Activated CD4-positive, alpha-beta T cell treated with anti-CD3 and anti-CD28 coated beads, Interleukin-2, amount 10 ng/mL, durations not matched to agents 7 days and 5 days (primary cell): ENCODE measurements around the gene INPP5F. TPM values are rescaled to one million over a fixed set of nuclear protein-coding genes. Genes with fewer than 3 reads are reported as not detected.

Experiments
- CTCF ChIA-PET: fragments of 350-600 bp; sonication (Branson Sonifier 250); formaldehyde crosslinking; loops from one replicate; lab custom pipeline; 2021; ENCODE audit warnings: antibody characterized with exemption; lab: Charles Lee
- POLR2A ChIA-PET: fragments of 350-600 bp; sonication (Branson Sonifier 250); formaldehyde crosslinking; loops from one replicate; lab custom pipeline; 2021; ENCODE audit warnings: antibody characterized with exemption; lab: Charles Lee
- DNase-seq: peaks from one replicate; pipeline ENCODE4 v3.0.0-alpha.2; 2020
- H3K27ac Mint-ChIP-seq: one replicate; pipeline ENCODE4 v1.8.0; 2021; ENCODE audit warnings: mild to moderate bottlenecking, moderate library complexity, mixed read lengths
- H3K27me3 Mint-ChIP-seq: one replicate; pipeline ENCODE4 v1.8.0; 2021; ENCODE audit warnings: mixed read lengths
- H3K36me3 Mint-ChIP-seq: one replicate; pipeline ENCODE4 v1.8.0; 2021; ENCODE audit warnings: low read depth, mixed read lengths
- H3K4me1 Mint-ChIP-seq: one replicate; pipeline ENCODE4 v1.8.0; 2021; ENCODE audit warnings: mixed read lengths
- H3K4me3 Mint-ChIP-seq: one replicate; pipeline ENCODE4 v1.8.0; 2021; ENCODE audit warnings: mild to moderate bottlenecking, moderate library complexity, mixed read lengths
- H3K9me3 Mint-ChIP-seq: one replicate; pipeline ENCODE4 v1.8.0; 2021; ENCODE audit warnings: mixed read lengths
- total RNA-seq, 2 experiments: library from RNA; stranded (reverse); gene quantifications; one replicate each; pipeline ENCODE4 v1.2.3, GENCODE V29; 2021

Gene INPP5F
- total RNA-seq, 2 experiments from 2014 or later: 11.1 to 12.3 TPM

- no peaks in the 10 kb centered on the region for H3K27me3 Mint-ChIP-seq
- H3K4me3 Mint-ChIP-seq: no peak overlapping the region
- no peak overlapping the region for H3K27ac Mint-ChIP-seq
- CTCF ChIA-PET: no interaction called here
- DNase-seq: no peak
- peaks cover 3% of the 10 kb centered on the region for H3K4me1 Mint-ChIP-seq
- POLR2A ChIA-PET: no interaction called here
- H3K36me3 Mint-ChIP-seq: peaks cover 35% of the 10 kb centered on the region
- H3K9me3 Mint-ChIP-seq: no peaks in the 10 kb centered on the region
Measured at GRCh38 chr10:119824299-119824698, 98.4 kb downstream of the INPP5F start.

GRCh38 chr10:119826771-119827170 is 100.9 kb downstream of the INPP5F start:
- POLR2A ChIA-PET: no interaction called here

GRCh38 chr10:119827430-119827829 is 101.6 kb downstream of the INPP5F start:
- Mint-ChIP-seq H3K9me3 (no peaks in the 10 kb centered on the region), H3K27me3 (no peaks in the 10 kb centered on the region), H3K27ac (peak overlapping the region; percentile 15), H3K4me1 (no peaks in the 10 kb centered on the region), H3K4me3 (no peak overlapping the region), H3K36me3 (peaks cover 58% of the 10 kb centered on the region)
- ChIA-PET CTCF (no interaction called here), POLR2A (no interaction called here)
- DNase-seq: no peak

More at GRCh38 chr10:119826771-119827170, 100.9 kb downstream of the INPP5F start:
- no peaks in the 10 kb centered on the region for H3K4me1 Mint-ChIP-seq
- CTCF ChIA-PET: no interaction called here
- no peak overlapping the region for H3K4me3 Mint-ChIP-seq
- H3K36me3 Mint-ChIP-seq: peaks cover 51% of the 10 kb centered on the region
- no peak for DNase-seq
- H3K27ac Mint-ChIP-seq: no peak overlapping the region
- no peaks in the 10 kb centered on the region for H3K27me3 Mint-ChIP-seq
- no peaks in the 10 kb centered on the region for H3K9me3 Mint-ChIP-seq

GRCh38 chr10:119829429-119829828 is 103.6 kb downstream of the INPP5F start:
- peaks cover 7% of the 10 kb centered on the region for H3K4me1 Mint-ChIP-seq
- no peak for DNase-seq
- ChIA-PET CTCF (interaction anchor here (1.3 kb wide), 1 partner anchor 26 kb away, joined by 6 read pairs; no protein-coding TSS in a partner anchor), POLR2A (no interaction called here)
- H3K36me3 Mint-ChIP-seq: peaks cover 68% of the 10 kb centered on the region
- H3K9me3 Mint-ChIP-seq: no peaks in the 10 kb centered on the region
- peak overlapping the region; percentile 4 for H3K27ac Mint-ChIP-seq
- H3K27me3 Mint-ChIP-seq: no peaks in the 10 kb centered on the region
- no peak overlapping the region for H3K4me3 Mint-ChIP-seq

- no peak for DNase-seq
- H3K9me3 Mint-ChIP-seq: no peaks in the 10 kb centered on the region
- no peaks in the 10 kb centered on the region for H3K27me3 Mint-ChIP-seq
- H3K27ac Mint-ChIP-seq: no peak overlapping the region
- POLR2A ChIA-PET: no interaction called here
- H3K36me3 Mint-ChIP-seq: peaks cover 78% of the 10 kb centered on the region
- no peak overlapping the region for H3K4me3 Mint-ChIP-seq
- peaks cover 14% of the 10 kb centered on the region for H3K4me1 Mint-ChIP-seq
- CTCF ChIA-PET: no interaction called here
Measured at GRCh38 chr10:119830851-119831250, 105.0 kb downstream of the INPP5F start.

- no peak overlapping the region for H3K4me3 Mint-ChIP-seq
- no peaks in the 10 kb centered on the region for H3K27me3 Mint-ChIP-seq
- POLR2A ChIA-PET: no interaction called here
- H3K4me1 Mint-ChIP-seq: peaks cover 15% of the 10 kb centered on the region
- H3K36me3 Mint-ChIP-seq: peaks cover 79% of the 10 kb centered on the region
- H3K27ac Mint-ChIP-seq: no peak overlapping the region
- H3K9me3 Mint-ChIP-seq: no peaks in the 10 kb centered on the region
- no peak for DNase-seq
- CTCF ChIA-PET: interaction anchor here (0.7 kb wide), 1 partner anchor 41 kb away, joined by 3 read pairs; the partner anchor contains the start of gene MCMBP
Measured at GRCh38 chr10:119831656-119832055, 105.8 kb downstream of the INPP5F start.

GRCh38 chr10:119832951-119833350 is 107.1 kb downstream of the INPP5F start:
- no peak for DNase-seq
- Mint-ChIP-seq H3K4me3 (no peak overlapping the region), H3K4me1 (peaks cover 15% of the 10 kb centered on the region), H3K9me3 (no peaks in the 10 kb centered on the region), H3K36me3 (peaks cover 81% of the 10 kb centered on the region), H3K27ac (peak overlapping the region; percentile 54), H3K27me3 (no peaks in the 10 kb centered on the region)
- CTCF ChIA-PET: no interaction called here
- POLR2A ChIA-PET: no interaction called here

- CTCF ChIA-PET: interaction anchor here (1.0 to 1.2 kb wide), 2 partner anchors 25 to 28 kb away, joined by 3 to 4 read pairs; no protein-coding TSS in a partner anchor
- Mint-ChIP-seq H3K27ac (peak overlapping the region; percentile 31), H3K9me3 (no peaks in the 10 kb centered on the region), H3K27me3 (no peaks in the 10 kb centered on the region), H3K4me3 (no peak overlapping the region), H3K4me1 (peaks cover 15% of the 10 kb centered on the region), H3K36me3 (peaks cover 79% of the 10 kb centered on the region)
- POLR2A ChIA-PET: no interaction called here
- DNase-seq: no peak
Measured at GRCh38 chr10:119834188-119834587, 108.3 kb downstream of the INPP5F start.

GRCh38 chr10:119845656-119846055 is 119.8 kb downstream of the INPP5F start:
- no peak for DNase-seq
- no peaks in the 10 kb centered on the region for H3K27me3 Mint-ChIP-seq
- H3K27ac Mint-ChIP-seq: no peak overlapping the region
- ChIA-PET CTCF (interaction anchor here (1.0 to 1.1 kb wide), 2 partner anchors 9 to 94 kb away, joined by 3 read pairs; no protein-coding TSS in a partner anchor), POLR2A (interaction anchor here (0.5 kb wide), 1 partner anchor 38 kb away, joined by 3 read pairs; no protein-coding TSS in a partner anchor)
- H3K4me3 Mint-ChIP-seq: no peak overlapping the region
- no peaks in the 10 kb centered on the region for H3K4me1 Mint-ChIP-seq
- no peaks in the 10 kb centered on the region for H3K9me3 Mint-ChIP-seq
- H3K36me3 Mint-ChIP-seq: peaks cover 69% of the 10 kb centered on the region

- no peaks in the 10 kb centered on the region for H3K4me1 Mint-ChIP-seq
- no peak for DNase-seq
- no peak overlapping the region for H3K4me3 Mint-ChIP-seq
- no peaks in the 10 kb centered on the region for H3K9me3 Mint-ChIP-seq
- H3K27ac Mint-ChIP-seq: no peak overlapping the region
- H3K36me3 Mint-ChIP-seq: peaks cover 53% of the 10 kb centered on the region
- CTCF ChIA-PET: interaction anchor here (0.7 to 0.8 kb wide), 2 partner anchors 63 to 622 kb away, joined by 3 read pairs; no protein-coding TSS in a partner anchor
- POLR2A ChIA-PET: no interaction called here
- no peaks in the 10 kb centered on the region for H3K27me3 Mint-ChIP-seq
Measured at GRCh38 chr10:119849031-119849789, 123.4 kb downstream of the INPP5F start.

GRCh38 chr10:119849944-119850343 is 124.1 kb downstream of the INPP5F start:
- H3K4me1 Mint-ChIP-seq: no peaks in the 10 kb centered on the region
- no peak overlapping the region for H3K4me3 Mint-ChIP-seq
- ChIA-PET CTCF (no interaction called here), POLR2A (no interaction called here)
- H3K9me3 Mint-ChIP-seq: no peaks in the 10 kb centered on the region
- no peak for DNase-seq
- H3K27ac Mint-ChIP-seq: no peak overlapping the region
- peaks cover 50% of the 10 kb centered on the region for H3K36me3 Mint-ChIP-seq
- no peaks in the 10 kb centered on the region for H3K27me3 Mint-ChIP-seq

GRCh38 chr10:119852277-119852676 is 126.4 kb downstream of the INPP5F start:
- Mint-ChIP-seq H3K27ac (no peak overlapping the region), H3K4me1 (no peaks in the 10 kb centered on the region), H3K36me3 (peaks cover 44% of the 10 kb centered on the region), H3K4me3 (no peak overlapping the region), H3K27me3 (no peaks in the 10 kb centered on the region), H3K9me3 (no peaks in the 10 kb centered on the region)
- no peak for DNase-seq
- ChIA-PET POLR2A (no interaction called here), CTCF (interaction anchor here (0.6 to 1.1 kb wide), 2 partner anchors 49 to 78 kb away, joined by 3 read pairs; no protein-coding TSS in a partner anchor)

GRCh38 chr10:119852822-119853221 is 127.0 kb downstream of the INPP5F start:
- H3K36me3 Mint-ChIP-seq: peaks cover 43% of the 10 kb centered on the region

More at GRCh38 chr10:119852822-119853221, 127.0 kb downstream of the INPP5F start:
- Mint-ChIP-seq H3K27ac (no peak overlapping the region), H3K27me3 (no peaks in the 10 kb centered on the region), H3K4me3 (no peak overlapping the region), H3K9me3 (no peaks in the 10 kb centered on the region), H3K4me1 (no peaks in the 10 kb centered on the region)
- ChIA-PET POLR2A (no interaction called here), CTCF (interaction anchor here (1.1 kb wide), 1 partner anchor 48 kb away, joined by 3 read pairs; no protein-coding TSS in a partner anchor)
- DNase-seq: no peak
